Subcutaneous adipose tissue (tissue), 4 donors: ENCODE results near the gene SNN. TPM values are rescaled to one million over a fixed set of nuclear protein-coding genes. Genes with fewer than 3 reads are reported as not detected.

ENCODE experiments used
- total RNA-seq, 4 donors: library from RNA; depleted of rRNA; stranded (reverse); fragments of >200 nt; gene quantifications; one replicate each; pipeline ENCODE4 v1.1.0, GENCODE V29; 2016
- TF ChIP-seq, protein P1 (sequence below): fragments of 450-650 bp; IDR thresholded peaks from one replicate; pipeline ENCODE4 v1.5.1; 2016; ENCODE audit warnings: low read depth, mild to moderate bottlenecking, control low read depth, antibody characterized with exemption, moderate library complexity

The SNN gene
- total RNA-seq, 4 donors from 2014 or later, result 25.4 to 87.6 (median 50.1) TPM

GRCh38 chr16:11698271-11698689 is 30.0 kb downstream of the SNN start:
- TF ChIP-seq, protein P1, sequence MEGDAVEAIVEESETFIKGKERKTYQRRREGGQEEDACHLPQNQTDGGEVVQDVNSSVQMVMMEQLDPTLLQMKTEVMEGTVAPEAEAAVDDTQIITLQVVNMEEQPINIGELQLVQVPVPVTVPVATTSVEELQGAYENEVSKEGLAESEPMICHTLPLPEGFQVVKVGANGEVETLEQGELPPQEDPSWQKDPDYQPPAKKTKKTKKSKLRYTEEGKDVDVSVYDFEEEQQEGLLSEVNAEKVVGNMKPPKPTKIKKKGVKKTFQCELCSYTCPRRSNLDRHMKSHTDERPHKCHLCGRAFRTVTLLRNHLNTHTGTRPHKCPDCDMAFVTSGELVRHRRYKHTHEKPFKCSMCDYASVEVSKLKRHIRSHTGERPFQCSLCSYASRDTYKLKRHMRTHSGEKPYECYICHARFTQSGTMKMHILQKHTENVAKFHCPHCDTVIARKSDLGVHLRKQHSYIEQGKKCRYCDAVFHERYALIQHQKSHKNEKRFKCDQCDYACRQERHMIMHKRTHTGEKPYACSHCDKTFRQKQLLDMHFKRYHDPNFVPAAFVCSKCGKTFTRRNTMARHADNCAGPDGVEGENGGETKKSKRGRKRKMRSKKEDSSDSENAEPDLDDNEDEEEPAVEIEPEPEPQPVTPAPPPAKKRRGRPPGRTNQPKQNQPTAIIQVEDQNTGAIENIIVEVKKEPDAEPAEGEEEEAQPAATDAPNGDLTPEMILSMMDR, result no peak

DNA sequence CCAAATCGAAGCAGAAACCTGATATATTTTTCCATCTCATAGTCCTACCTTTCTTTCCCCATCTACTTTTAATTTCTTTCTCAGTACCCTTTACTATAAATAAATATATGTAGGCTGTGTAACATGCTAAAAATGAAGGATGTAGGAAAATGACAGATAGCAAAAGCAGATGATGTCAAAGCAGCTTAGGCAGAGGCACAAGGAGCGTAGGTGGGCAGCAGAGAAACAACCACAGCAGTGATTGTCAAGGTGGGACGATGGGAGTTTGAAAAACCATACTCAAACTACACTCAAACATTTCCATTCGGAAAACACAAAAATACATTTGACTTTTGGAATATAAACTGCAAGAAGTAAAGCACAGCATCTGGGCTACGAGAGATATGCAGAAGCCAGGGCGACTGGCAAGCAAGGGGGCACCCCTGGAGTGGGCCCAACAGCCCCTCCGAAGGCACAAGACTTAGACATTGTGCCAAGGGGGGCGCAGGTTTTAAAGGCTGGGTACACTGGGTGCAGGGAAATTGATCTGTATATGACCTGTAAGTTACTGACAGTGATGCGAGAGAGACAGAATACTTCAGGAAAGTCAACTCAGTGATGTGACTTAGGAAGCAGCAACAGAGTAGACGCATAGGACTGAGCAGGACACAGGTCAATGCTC is 31.1 kb downstream of the SNN start:
- TF ChIP-seq, protein P1, result no peak

DNA sequence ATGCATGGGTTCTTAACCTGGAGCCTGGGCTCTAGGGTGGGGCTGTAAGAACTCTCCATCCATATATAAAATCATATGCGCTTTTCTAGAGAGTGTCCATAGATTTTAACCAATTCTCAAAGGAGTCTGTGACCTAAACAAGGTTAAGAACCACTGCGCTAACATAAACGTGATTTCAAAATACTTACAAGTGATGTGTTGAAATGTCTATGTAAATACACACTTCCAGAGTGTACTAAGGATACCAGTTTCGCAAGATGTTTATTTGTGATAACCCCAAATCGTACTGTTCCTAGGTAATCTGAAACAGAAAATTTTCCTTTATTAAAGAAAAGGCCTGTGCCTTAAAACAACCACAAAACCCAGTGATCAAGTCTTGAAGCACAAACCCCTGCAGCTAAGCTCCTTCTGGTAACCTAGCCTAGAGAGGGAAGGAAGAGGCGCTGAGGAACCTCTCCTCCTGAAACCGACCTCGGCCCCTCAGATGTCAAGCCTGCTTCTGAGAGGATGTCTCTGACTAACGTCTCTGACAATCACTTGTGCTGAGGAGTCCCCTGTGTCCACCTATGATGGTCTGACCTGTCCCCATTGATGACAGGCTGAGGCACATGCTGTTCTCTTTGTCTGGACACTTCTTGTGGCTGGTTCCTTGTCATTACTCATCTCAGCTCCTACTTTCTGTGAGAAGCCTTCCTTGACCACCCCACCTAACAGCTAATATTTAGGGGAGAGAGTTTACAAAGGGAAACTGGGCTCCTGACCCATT is 32.2 kb downstream of the SNN start:
- TF ChIP-seq, protein P1, result no peak

- TF ChIP-seq, protein P1, result no peak
These were observed 37.2 kb downstream of the SNN start for GRCh38 chr16:11705311-11706025.

DNA sequence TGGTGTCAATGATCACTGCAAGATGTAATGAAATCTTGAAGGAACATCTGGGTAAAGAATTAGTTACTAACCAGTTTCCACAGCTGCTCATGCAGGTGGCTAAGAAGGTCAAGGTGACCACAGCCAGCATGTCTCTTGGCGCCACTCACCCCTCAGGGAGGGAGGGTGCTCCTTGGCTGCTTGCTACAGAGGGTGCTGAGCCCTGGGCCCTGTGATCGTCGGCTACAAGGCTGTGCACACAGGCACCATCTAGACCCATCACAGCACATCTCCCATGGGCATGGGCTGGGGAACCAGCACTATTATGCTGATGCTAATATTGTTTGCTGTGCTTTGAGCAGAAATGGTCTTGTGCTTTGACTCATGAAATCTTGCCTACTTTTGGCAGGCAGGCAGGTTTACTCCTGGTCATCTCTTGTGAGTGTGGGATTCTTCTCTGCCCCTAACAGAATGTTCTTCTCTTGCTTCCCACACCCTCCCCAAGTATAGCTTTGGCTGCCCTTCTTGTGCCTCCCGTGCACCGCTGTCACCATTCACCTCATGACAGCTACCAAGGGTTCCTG is 38.0 kb downstream of the SNN start:
- TF ChIP-seq, protein P1, result no peak

GRCh38 chr16:11707679-11708197 is 39.5 kb downstream of the SNN start:
- TF ChIP-seq, protein P1, result no peak

DNA sequence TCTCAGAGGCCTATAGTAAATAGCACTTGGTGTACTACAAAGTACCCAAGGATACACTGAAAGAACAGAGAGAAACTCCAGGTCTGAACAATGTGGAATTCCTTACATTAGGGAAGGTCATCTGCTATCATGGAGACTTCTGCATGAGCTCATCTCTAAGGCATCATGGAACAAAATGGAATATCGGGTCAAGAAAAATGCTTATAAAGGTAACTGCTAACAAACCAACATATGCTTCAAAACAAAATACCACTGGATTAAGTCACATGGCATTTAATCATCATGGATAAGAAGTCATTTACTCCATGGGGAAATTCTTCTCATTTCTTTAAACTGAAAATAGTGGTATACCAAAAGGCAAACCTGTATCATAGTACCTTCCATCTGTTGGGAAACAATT is 40.2 kb downstream of the SNN start:
- TF ChIP-seq, protein P1, result no peak
